Measurements from ENCODE around the gene KREMEN2.
"Not testable (repeated sequence)": the region's sequence is repeated elsewhere in the genome, so short reads cannot be mapped to it uniquely, and the experiment has no call there.

The KREMEN2 gene

GRCh38 chr16:2963723-2964474 is at the start of gene KREMEN2:
Gene KREMEN2 (plus strand): TSS chr16:2964275. CDS start chr16:2964521, 246 bp downstream.
- no peak for DNase-seq (ENCODE audit: low spot score)

GRCh38 chr16:2915196-2915929 is 48.7 kb upstream of the KREMEN2 start:
- DNase-seq (ENCODE audit: low spot score) = no peak

GRCh38 chr16:2919511-2920255 is 44.4 kb upstream of the KREMEN2 start:
- DNase-seq (ENCODE audit: low spot score) = peak; percentile 74

- DNase-seq (ENCODE audit: low spot score) = no peak
Measured at GRCh38 chr16:2923481-2923880, 40.6 kb upstream of the KREMEN2 start.

- DNase-seq (ENCODE audit: low spot score) = no peak
Measured at GRCh38 chr16:2924901-2925755, 38.9 kb upstream of the KREMEN2 start.

- DNase-seq (ENCODE audit: low spot score) = no peak
Measured at GRCh38 chr16:2925951-2926649, 38.0 kb upstream of the KREMEN2 start.

- DNase-seq (ENCODE audit: low spot score) = no peak
Measured at GRCh38 chr16:2926650-2926999, 37.5 kb upstream of the KREMEN2 start.

GRCh38 chr16:2927010-2927646 is 36.9 kb upstream of the KREMEN2 start:
- peak; percentile 92 for DNase-seq (ENCODE audit: low spot score)

- DNase-seq (ENCODE audit: low spot score) = not testable (repeated sequence)
Measured at GRCh38 chr16:2928151-2928550, 35.9 kb upstream of the KREMEN2 start.

GRCh38 chr16:2928796-2929195 is 35.3 kb upstream of the KREMEN2 start:
- DNase-seq (ENCODE audit: low spot score) = no peak

- no peak for DNase-seq (ENCODE audit: low spot score)
Measured at GRCh38 chr16:2929693-2930092, 34.4 kb upstream of the KREMEN2 start.

- DNase-seq (ENCODE audit: low spot score) = no peak
Measured at GRCh38 chr16:2930236-2930635, 33.8 kb upstream of the KREMEN2 start.

GRCh38 chr16:2931231-2931914 is 32.7 kb upstream of the KREMEN2 start:
- not testable (repeated sequence) for DNase-seq (ENCODE audit: low spot score)

- no peak for DNase-seq (ENCODE audit: low spot score)
Measured at GRCh38 chr16:2933136-2933535, 30.9 kb upstream of the KREMEN2 start.

- DNase-seq (ENCODE audit: low spot score) = no peak
Measured at GRCh38 chr16:2933701-2934100, 30.4 kb upstream of the KREMEN2 start.

GRCh38 chr16:2934450-2934849 is 29.6 kb upstream of the KREMEN2 start:
- DNase-seq (ENCODE audit: low spot score) = no peak

- DNase-seq (ENCODE audit: low spot score) = no peak
Measured at GRCh38 chr16:2936436-2937011, 27.6 kb upstream of the KREMEN2 start.

- DNase-seq (ENCODE audit: low spot score) = no peak
Measured at GRCh38 chr16:2937170-2937569, 26.9 kb upstream of the KREMEN2 start.

GRCh38 chr16:2938206-2938605 is 25.9 kb upstream of the KREMEN2 start:
- DNase-seq (ENCODE audit: low spot score) = no peak

GRCh38 chr16:2939968-2940367 is 24.1 kb upstream of the KREMEN2 start:
- no peak for DNase-seq (ENCODE audit: low spot score)

All from Ammon's horn (tissue), 1 donor.